T-cell (primary cell): Measurements from ENCODE around the gene ZNF555. TPM values are rescaled to one million over a fixed set of nuclear protein-coding genes. Genes with fewer than 3 reads are reported as not detected.
"Not testable (repeated sequence)": the region's sequence is repeated elsewhere in the genome, so short reads cannot be mapped to it uniquely, and the experiment has no call there.

Experiments
- ATAC-seq, 4 experiments: fragments of 200-7000 bp in 3 of 4; fragments of 150-1000 bp in 1 of 4; cut with Tn5 transposase; replicated peaks in 1 of 4; 1 replicate in 3 of 4; 2 replicates in 1 of 4; pipeline ENCODE4 v1.10.0; 2021; ENCODE audit warnings: moderate library complexity in 3 of 4, mild to moderate bottlenecking in 2 of 4, moderate number of reproducible peaks in 1 of 4
- CTCF ChIA-PET, 2 donors: fragments of 300-600 bp; sonication (Branson Sonifier 250); formaldehyde crosslinking; loops; one replicate each; lab custom pipeline; 2022; ENCODE audit warnings: antibody characterized with exemption in 2 of 2; lab: Charles Lee
- POLR2A ChIA-PET, 2 donors: fragments of 300-600 bp; sonication (Branson Sonifier 250); formaldehyde crosslinking; loops; one replicate each; lab custom pipeline; 2022; ENCODE audit warnings: antibody characterized with exemption in 2 of 2; lab: Charles Lee
- DNase-seq, 35 experiments: peaks; one replicate each; pipeline versions ENCODE4 v3.0.0 to v3.0.0-alpha.2; 2013 to 2023
- H3K27ac ChIP-seq: one replicate; pipeline ENCODE4 v1.5.1; 2013; ENCODE audit warnings: low read length
- H3K27me3 ChIP-seq, 2 experiments: replicated peaks in 1 of 2; 1 replicate in 1 of 2; 2 replicates in 1 of 2; pipeline versions ENCODE4 v1.6.1 to v1.7.0; 2013; ENCODE audit warnings: low read length in 1 of 2, mixed read lengths in 1 of 2; ENCODE audit not compliant: control insufficient read depth in 2 of 2, insufficient read depth in 2 of 2; ENCODE audit errors: extremely low read depth in 1 of 2
- H3K36me3 ChIP-seq, 2 donors: 1 replicate in 1 of 2; 2 replicates in 1 of 2; pipeline versions ENCODE4 v1.6.1 to v1.7.0; 2013; ENCODE audit warnings: low read length in 1 of 2; ENCODE audit not compliant: control insufficient read depth in 2 of 2, insufficient read depth in 1 of 2; ENCODE audit errors: extremely low read depth in 1 of 2
- H3K4me1 ChIP-seq, 2 experiments: 1 replicate in 1 of 2; 2 replicates in 1 of 2; pipeline versions ENCODE4 v1.6.1 to v1.7.0; 2013; ENCODE audit warnings: low read length in 2 of 2, mixed read lengths in 1 of 2; ENCODE audit not compliant: insufficient read depth in 2 of 2, control insufficient read depth in 1 of 2; ENCODE audit errors: extremely low read depth in 1 of 2
- H3K4me3 ChIP-seq, 2 donors: 1 replicate in 1 of 2; 2 replicates in 1 of 2; pipeline versions ENCODE4 v1.5.1 to v1.7.0; 2013; ENCODE audit warnings: mild to moderate bottlenecking in 2 of 2, low read length in 1 of 2, moderate library complexity in 1 of 2; ENCODE audit not compliant: control insufficient read depth in 1 of 2; ENCODE audit errors: extremely low read depth in 1 of 2
- H3K9me3 ChIP-seq: 2 replicates; pipeline ENCODE4 v1.7.0; 2013
- H3K27ac Mint-ChIP-seq, 2 donors: one replicate each; pipeline ENCODE4 v1.8.0; 2020 to 2021; ENCODE audit warnings: mild to moderate bottlenecking in 2 of 2, mixed read lengths in 2 of 2
- H3K27me3 Mint-ChIP-seq, 2 donors: one replicate each; pipeline ENCODE4 v1.8.0; 2021 to 2022; ENCODE audit warnings: mixed read lengths in 2 of 2
- H3K36me3 Mint-ChIP-seq: one replicate; pipeline ENCODE4 v1.8.0; 2021; ENCODE audit warnings: mixed read lengths
- H3K4me1 Mint-ChIP-seq, 3 donors: one replicate each; pipeline ENCODE4 v1.8.0; 2020 to 2022; ENCODE audit warnings: mixed read lengths in 3 of 3, mild to moderate bottlenecking in 1 of 3
- H3K4me3 Mint-ChIP-seq, 3 donors: one replicate each; pipeline ENCODE4 v1.8.0; 2020 to 2022; ENCODE audit warnings: mild to moderate bottlenecking in 3 of 3, mixed read lengths in 3 of 3, moderate library complexity in 3 of 3
- H3K9me3 Mint-ChIP-seq, 3 donors: one replicate each; pipeline ENCODE4 v1.8.0; 2020 to 2022; ENCODE audit warnings: mixed read lengths in 3 of 3
- WGBS: methylation state at CpG from one replicate; pipeline ENCODE4 v1.1.5; 2013; ENCODE audit warnings: missing lambda C conversion rate; ENCODE audit not compliant: insufficient coverage; 5-methylcytosine and 5-hydroxymethylcytosine counted together
- total RNA-seq, 35 experiments: library from RNA in 6 of 35; stranded (reverse) in 6 of 35; fragments of 120-200 nt in 1 of 35; gene quantifications; one replicate each; pipeline versions ENCODE4 v1.2.1 to v1.2.4 and lab custom pipeline; 2013 to 2026

ZNF555 gene
- total RNA-seq, 5 donors from 2014 or later (not counting 1 experiment from before 2014, with no cell fraction given) = 3.7 to 10.9 (median 6.7) TPM

- H3K27ac ChIP-seq = no peak overlapping the region
- H3K27me3 Mint-ChIP-seq = peaks cover 0 to 3% of the 10 kb centered on the region in 2 donors
- WGBS = 33% methylated on average over 3 of the region's 12 CpGs
- H3K36me3 ChIP-seq = no peaks in the 10 kb centered on the region
- H3K36me3 Mint-ChIP-seq = no peaks in the 10 kb centered on the region
- H3K4me3 ChIP-seq = no peak overlapping the region
- H3K27ac Mint-ChIP-seq = no peak overlapping the region
- no peaks in the 10 kb centered on the region for H3K4me1 ChIP-seq
- H3K4me1 Mint-ChIP-seq = no peaks in the 10 kb centered on the region
- H3K9me3 ChIP-seq = no peaks in the 10 kb centered on the region
- CTCF ChIA-PET = no interaction called here
- peaks cover 0 to 17% of the 10 kb centered on the region in 2 experiments for H3K27me3 ChIP-seq
- no peak overlapping the region for H3K4me3 Mint-ChIP-seq
- no peaks in the 10 kb centered on the region for H3K9me3 Mint-ChIP-seq
- POLR2A ChIA-PET = no interaction called here
- DNase-seq (no peak), ATAC-seq (no peak)
These were observed 24.2 kb downstream of the ZNF555 start for GRCh38 chr19:2865334-2866100.

GRCh38 chr19:2866495-2867024 is 25.3 kb downstream of the ZNF555 start:
- Histone ChIP-seq H3K36me3 (no peaks in the 10 kb centered on the region), H3K27me3 (peaks cover 0 to 17% of the 10 kb centered on the region in 2 experiments), H3K4me1 (no peaks in the 10 kb centered on the region), H3K27ac (no peak overlapping the region), H3K9me3 (no peaks in the 10 kb centered on the region), H3K4me3 (no peak overlapping the region)
- no peak overlapping the region for H3K4me3 Mint-ChIP-seq
- no peaks in the 10 kb centered on the region for H3K36me3 Mint-ChIP-seq
- ChIA-PET POLR2A (no interaction called here), CTCF (no interaction called here)
- no peak for DNase-seq
- no peaks in the 10 kb centered on the region for H3K9me3 Mint-ChIP-seq
- WGBS = 100% methylated on average over 3 of the region's 8 CpGs
- no peak for ATAC-seq
- H3K27ac Mint-ChIP-seq = no peak overlapping the region
- peaks cover 0 to 3% of the 10 kb centered on the region in 2 donors for H3K27me3 Mint-ChIP-seq
- peaks cover 0 to 4% (median 0%) of the 10 kb centered on the region in 3 donors for H3K4me1 Mint-ChIP-seq

- DNase-seq = peak in 1 of 35 experiments; percentile 5
- Mint-ChIP-seq H3K4me3 (no peak within 1 kb of the TSS), H3K36me3 (no peaks in the 10 kb centered on the region), H3K4me1 (peaks cover 0 to 9% (median 2%) of the 10 kb centered on the region in 3 donors), H3K27me3 (peaks cover 0 to 3% of the 10 kb centered on the region in 2 donors), H3K9me3 (no peaks in the 10 kb centered on the region), H3K27ac (no peak within 1 kb of the TSS)
- ChIA-PET POLR2A (no interaction called here), CTCF (no interaction called here)
- Histone ChIP-seq H3K9me3 (no peaks in the 10 kb centered on the region), H3K4me3 (no peak within 1 kb of the TSS), H3K27me3 (peaks cover 0 to 17% of the 10 kb centered on the region in 2 experiments), H3K4me1 (peaks cover 0 to 3% of the 10 kb centered on the region in 2 experiments), H3K27ac (no peak within 1 kb of the TSS), H3K36me3 (no peaks in the 10 kb centered on the region)
- ATAC-seq = no peak
- WGBS = 92% methylated on average over 15 of the region's 36 CpGs
These were observed 26.0 kb downstream of the ZNF555 start, which contains the start of gene ZNF556 for GRCh38 chr19:2867025-2867991. TSS of gene ZNF556 (plus strand) at chr19:2867335. CDS start at chr19:2867422, 87 bp downstream.

GRCh38 chr19:2869618-2870017 is 28.3 kb downstream of the ZNF555 start:
- Mint-ChIP-seq H3K36me3 (no peaks in the 10 kb centered on the region), H3K27me3 (peaks cover 0 to 3% of the 10 kb centered on the region in 2 donors), H3K4me1 (peaks cover 0 to 9% (median 2%) of the 10 kb centered on the region in 3 donors), H3K27ac (no peak overlapping the region), H3K9me3 (no peaks in the 10 kb centered on the region), H3K4me3 (no peak overlapping the region)
- Histone ChIP-seq H3K9me3 (no peaks in the 10 kb centered on the region), H3K4me3 (no peak overlapping the region), H3K36me3 (no peaks in the 10 kb centered on the region), H3K4me1 (peaks cover 0 to 3% of the 10 kb centered on the region in 2 experiments), H3K27ac (no peak overlapping the region), H3K27me3 (peaks cover 0 to 16% of the 10 kb centered on the region in 2 experiments)
- ChIA-PET POLR2A (no interaction called here), CTCF (no interaction called here)
- 73% methylated on average over 9 of the region's 10 CpGs for WGBS
- ATAC-seq (no peak), DNase-seq (no peak)

GRCh38 chr19:2872175-2872574 is 30.9 kb downstream of the ZNF555 start:
- POLR2A ChIA-PET, H3K36me3 Mint-ChIP-seq, H3K4me1 ChIP-seq, H3K4me3 ChIP-seq, ATAC-seq, H3K27me3 Mint-ChIP-seq, H3K9me3 ChIP-seq, H3K4me1 Mint-ChIP-seq, H3K36me3 ChIP-seq, H3K4me3 Mint-ChIP-seq, H3K9me3 Mint-ChIP-seq, H3K27ac Mint-ChIP-seq, H3K27ac ChIP-seq, H3K27me3 ChIP-seq: not testable (repeated sequence)
- no CpG with 5 or more reads among the region's 11 CpGs for WGBS
- DNase-seq = peak in 6 of 35 experiments; percentile 8 to 29 (median 13)
- CTCF ChIA-PET = interaction anchor here in 1 of 2 donors (0.7 kb wide), 1 partner anchor 56 kb away, joined by 6 read pairs; no protein-coding TSS in a partner anchor
